OCI-LY7 (cell line): Measurements from ENCODE around the gene UBL3. TPM values are rescaled to one million over a fixed set of nuclear protein-coding genes. Genes with fewer than 3 reads are reported as not detected.

Experiments
- BruUV-seq: library from RNA; stranded (reverse); fragments of 400-500 nt; replicated peaks from 2 replicates; lab custom pipeline; 2021; lab: Mats Ljungman, UMichigan
- CTCF ChIA-PET: fragments of 300-600 bp; sonication (Branson Sonifier 250); formaldehyde crosslinking; loops from one replicate; lab custom pipeline; 2022; ENCODE audit warnings: antibody characterized with exemption; ENCODE audit not compliant: unreplicated experiment; lab: Charles Lee
- POLR2A ChIA-PET: fragments of 300-600 bp; sonication (Branson Sonifier 250); formaldehyde crosslinking; loops from one replicate; lab custom pipeline; 2022; ENCODE audit warnings: antibody characterized with exemption; lab: Charles Lee
- DNase-seq: peaks from one replicate; pipeline ENCODE4 v3.0.0-alpha.2; 2015; ENCODE audit warnings: low spot score
- H2AFZ ChIP-seq: fragments of 200-600 bp; sonication (generic), shearing (Covaris generic); 2 replicates; pipeline ENCODE4 v1.6.1; 2014; ENCODE audit warnings: mild to moderate bottlenecking, antibody characterized with exemption, low read length, moderate library complexity
- H3K27ac ChIP-seq: fragments of 200-600 bp; sonication (generic); 2 replicates; pipeline ENCODE4 v1.5.1; 2014; ENCODE audit warnings: mixed run types, low read depth, mild to moderate bottlenecking, moderate library complexity, low read length, inconsistent platforms; ENCODE audit not compliant: poor library complexity, severe bottlenecking
- H3K36me3 ChIP-seq: fragments of 200-600 bp; sonication (generic); 2 replicates; pipeline ENCODE4 v1.6.1; 2014; ENCODE audit warnings: mild to moderate bottlenecking, antibody characterized with exemption, low read length, moderate library complexity, mixed read lengths; ENCODE audit not compliant: insufficient read depth
- H3K4me1 ChIP-seq: fragments of 200-600 bp; sonication (generic); 2 replicates; pipeline ENCODE4 v1.5.1; 2014; ENCODE audit warnings: mild to moderate bottlenecking, low read length; ENCODE audit not compliant: insufficient read depth, poor library complexity, severe bottlenecking
- H3K4me2 ChIP-seq: fragments of 200-600 bp; sonication (generic); 2 replicates; pipeline ENCODE4 v1.6.1; 2014; ENCODE audit warnings: mild to moderate bottlenecking, low read length
- H3K4me3 ChIP-seq: fragments of 200-600 bp; sonication (generic); 2 replicates; pipeline ENCODE4 v1.5.1; 2014; ENCODE audit warnings: mild to moderate bottlenecking, low read depth, low read length; ENCODE audit not compliant: poor library complexity, severe bottlenecking
- H3K79me2 ChIP-seq: fragments of 200-600 bp; sonication (generic); 2 replicates; pipeline ENCODE4 v1.6.1; 2016; ENCODE audit warnings: low read depth, mild to moderate bottlenecking, low read length, moderate library complexity, mixed read lengths; ENCODE audit not compliant: insufficient read depth
- H3K9me2 ChIP-seq: fragments of 200-600 bp; sonication (generic); 2 replicates; pipeline ENCODE4 v1.6.1; 2016; ENCODE audit warnings: mild to moderate bottlenecking, low read length, mixed read lengths; ENCODE audit not compliant: insufficient read depth
- H3K9me3 ChIP-seq: fragments of 200-600 bp; sonication (generic); 2 replicates; pipeline ENCODE4 v1.6.1; 2014; ENCODE audit warnings: mild to moderate bottlenecking, mixed run types, low read length, mixed read lengths
- H4K20me1 ChIP-seq: fragments of 200-600 bp; sonication (generic); 2 replicates; pipeline ENCODE4 v1.6.1; 2014; ENCODE audit warnings: mild to moderate bottlenecking, antibody characterized with exemption, low read length, moderate library complexity, mixed read lengths; ENCODE audit not compliant: insufficient read depth
- CTCF ChIP-seq: fragments of 200-600 bp; sonication (generic); conservative IDR thresholded peaks from 2 replicates; pipeline ENCODE4 v1.5.1; 2014; ENCODE audit warnings: mild to moderate bottlenecking, antibody characterized with exemption, low read length, moderate library complexity, mixed read lengths
- EZH2phosphoT487 ChIP-seq: fragments of 200-600 bp; sonication (generic); IDR thresholded peaks from 2 replicates; pipeline ENCODE4 v1.6.1; 2018; ENCODE audit warnings: low read depth, borderline replicate concordance, mild to moderate bottlenecking, mixed run types, antibody characterized with exemption, low read length, moderate library complexity, mixed read lengths
- intact Hi-C: fragments of 100-400 bp; cut with micrococcal nuclease; formaldehyde crosslinking; loops from one replicate; pipeline ENCODE4 v1.10.0; 2022; ENCODE audit not compliant: unreplicated experiment
- total RNA-seq, 2 experiments: library from RNA; depleted of rRNA in 1 of 2; stranded (reverse); fragments of >200 nt in 1 of 2; shearing (Covaris generic) in 1 of 2; gene quantifications; 2 replicates each; pipeline ENCODE4 v1.2.3, GENCODE V29; 2014 to 2022

The UBL3 gene
- total RNA-seq, 2 experiments from 2014 or later = 5.6 to 11.4 TPM

- no TSS peak for BruUV-seq
- POLR2A ChIA-PET = interaction anchor here (1.5 kb wide), 1 partner anchor 10 kb away, joined by 3 read pairs; no protein-coding TSS in a partner anchor
These were observed 40.2 kb downstream of the UBL3 start for GRCh38 chr13:29810145-29810742.

GRCh38 chr13:29808264-29808663 is 42.2 kb downstream of the UBL3 start:
- H2AFZ ChIP-seq = no peak overlapping the region
- ChIA-PET CTCF (no interaction called here), POLR2A (interaction anchor here (0.5 to 1.9 kb wide), 8 partner anchors 9 to 182 kb away, joined by 3 to 6 read pairs (median 4); partner anchors contain the start of gene UBL3)
- no peaks in the 10 kb centered on the region for H3K79me2 ChIP-seq
- intact Hi-C loops = no loop called here
- BruUV-seq = no TSS peak
- TF ChIP-seq CTCF (no peak), EZH2phosphoT487 (no peak)
- H3K9me3 ChIP-seq = no peaks in the 10 kb centered on the region
- no peaks in the 10 kb centered on the region for H3K36me3 ChIP-seq
- H3K4me2 ChIP-seq = no peak overlapping the region
- no peak overlapping the region for H3K4me3 ChIP-seq
- no peaks in the 10 kb centered on the region for H3K4me1 ChIP-seq
- H3K9me2 ChIP-seq = no peaks in the 10 kb centered on the region
- no peak overlapping the region for H3K27ac ChIP-seq
- no peak for DNase-seq
- H4K20me1 ChIP-seq = peaks cover 15% of the 10 kb centered on the region; the same call in 1 of the 2 replicates

More at GRCh38 chr13:29810145-29810742, 40.2 kb downstream of the UBL3 start:
- Histone ChIP-seq H2AFZ (no peak overlapping the region), H3K4me3 (no peak overlapping the region), H3K36me3 (no peaks in the 10 kb centered on the region), H3K9me3 (no peaks in the 10 kb centered on the region), H3K79me2 (no peaks in the 10 kb centered on the region), H3K4me1 (no peaks in the 10 kb centered on the region), H3K4me2 (no peak overlapping the region), H3K27ac (no peak overlapping the region), H3K9me2 (no peaks in the 10 kb centered on the region), H4K20me1 (peaks cover 15% of the 10 kb centered on the region; the same call in 1 of the 2 replicates)
- no peak for DNase-seq
- TF ChIP-seq EZH2phosphoT487 (no peak), CTCF (no peak)
- CTCF ChIA-PET = no interaction called here
- intact Hi-C loops = no loop called here
